ENCODE data around the gene TTC21A.

TTC21A gene

GRCh38 chr3:39137991-39138803 is 30.7 kb downstream of the TTC21A start:
- DNase-seq, result no peak

GRCh38 chr3:39138804-39139415 is 31.4 kb downstream of the TTC21A start:
- DNase-seq, result no peak

DNA sequence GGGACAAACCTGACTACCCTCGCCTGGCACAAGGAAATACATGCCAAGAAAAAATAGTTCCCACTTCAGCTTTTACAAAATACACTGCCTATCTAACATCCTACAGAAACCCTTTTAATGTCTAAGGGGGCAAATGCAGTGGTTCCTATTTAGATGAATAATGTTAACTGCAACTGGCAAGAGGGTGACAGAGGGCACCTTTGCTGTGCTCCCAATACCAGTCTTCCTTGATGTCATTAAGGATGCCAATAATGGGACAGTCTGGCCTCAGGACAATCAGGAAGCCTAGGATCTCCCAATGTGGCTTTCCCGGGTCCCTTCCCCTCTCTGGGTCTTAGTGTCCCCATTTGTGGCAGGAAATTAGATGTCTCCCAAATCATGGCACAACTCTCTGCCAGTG is 32.0 kb downstream of the TTC21A start:
- DNase-seq, result no peak

DNA sequence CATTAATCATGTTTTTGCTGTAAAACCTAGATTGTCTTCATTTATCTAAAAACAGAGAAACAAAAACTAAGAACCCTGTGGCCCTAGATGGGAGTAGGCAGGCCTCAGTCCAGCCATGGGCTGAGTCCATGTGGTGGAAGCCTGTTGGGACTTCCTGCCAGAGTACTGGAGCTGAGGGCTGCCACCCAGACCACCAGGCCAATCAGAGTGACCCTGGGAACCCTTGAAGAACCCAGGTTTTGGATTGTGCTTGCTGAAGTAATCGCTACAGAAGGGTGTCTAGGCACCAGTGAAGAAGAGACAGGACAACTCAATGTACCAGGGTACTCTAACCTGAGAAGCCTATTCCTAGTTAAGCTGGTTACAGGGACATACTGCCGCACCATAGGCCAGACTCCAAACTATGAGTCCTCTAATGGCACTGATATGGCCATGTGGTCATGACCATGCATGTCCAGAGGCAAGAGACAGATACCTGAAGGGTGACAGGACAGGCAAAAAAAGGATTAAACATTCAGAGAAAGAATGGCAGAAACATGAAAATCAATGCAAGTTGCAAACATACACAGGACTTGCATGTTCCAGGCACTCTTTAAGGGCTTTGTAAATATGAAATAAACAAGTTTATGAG is 33.0 kb downstream of the TTC21A start:
- DNase-seq, result no peak

GRCh38 chr3:39141171-39141995 is 33.9 kb downstream of the TTC21A start:
- no peak for DNase-seq

DNA sequence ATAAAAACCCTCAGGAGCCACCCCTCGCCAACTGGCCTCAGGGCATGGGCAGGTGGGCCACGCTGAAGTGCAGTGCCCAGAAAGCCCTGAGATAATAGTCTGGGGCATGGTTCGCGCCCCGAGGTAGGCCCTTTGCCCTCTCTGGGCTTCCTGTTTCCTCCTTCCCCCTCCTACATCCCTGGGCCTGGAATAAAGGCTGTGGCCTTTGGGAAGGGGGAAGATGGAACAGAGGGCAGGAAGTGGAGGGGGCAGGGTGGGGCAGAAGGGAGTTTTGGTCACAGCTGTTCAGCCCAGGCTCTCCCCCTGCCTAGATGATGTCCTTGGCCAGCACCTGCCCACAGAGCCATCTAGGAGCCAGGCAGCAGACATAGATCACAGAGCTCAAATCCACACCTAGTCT is 34.6 kb downstream of the TTC21A start:
- no peak for DNase-seq

- DNase-seq, result no peak
Observed at GRCh38 chr3:39143051-39143885, 35.8 kb downstream of the TTC21A start.

GRCh38 chr3:39144095-39144747 is 36.7 kb downstream of the TTC21A start:
- peak; percentile 41 for DNase-seq

- DNase-seq, result no peak
Observed at GRCh38 chr3:39144748-39145380, 37.4 kb downstream of the TTC21A start.

DNA sequence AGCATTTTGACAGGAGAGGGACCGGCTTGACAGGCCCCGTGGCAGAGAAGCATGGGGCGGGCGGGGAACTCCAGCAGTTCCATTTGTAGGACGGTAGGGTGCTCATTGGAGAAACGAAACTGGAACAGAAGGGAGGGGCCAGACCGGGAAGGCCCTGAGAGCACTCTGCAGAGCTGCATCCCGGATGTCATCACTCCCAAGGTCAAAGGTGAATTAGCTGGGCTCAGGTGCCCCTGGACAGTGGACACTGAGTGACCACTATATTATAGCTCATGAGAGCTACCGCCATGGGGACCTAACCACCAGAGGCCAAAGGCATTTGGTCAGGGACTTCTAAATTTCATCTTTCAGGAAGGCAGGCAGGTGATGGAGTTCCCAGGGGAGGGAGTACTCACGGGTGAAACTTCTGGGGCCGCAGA is 38.6 kb downstream of the TTC21A start:
- DNase-seq, result no peak

GRCh38 chr3:39146611-39147591 is 39.4 kb downstream of the TTC21A start:
- no peak for DNase-seq

GRCh38 chr3:39147711-39148434 is 40.4 kb downstream of the TTC21A start:
- DNase-seq, result no peak

GRCh38 chr3:39148435-39149058 is 41.1 kb downstream of the TTC21A start:
- DNase-seq, result no peak

DNA sequence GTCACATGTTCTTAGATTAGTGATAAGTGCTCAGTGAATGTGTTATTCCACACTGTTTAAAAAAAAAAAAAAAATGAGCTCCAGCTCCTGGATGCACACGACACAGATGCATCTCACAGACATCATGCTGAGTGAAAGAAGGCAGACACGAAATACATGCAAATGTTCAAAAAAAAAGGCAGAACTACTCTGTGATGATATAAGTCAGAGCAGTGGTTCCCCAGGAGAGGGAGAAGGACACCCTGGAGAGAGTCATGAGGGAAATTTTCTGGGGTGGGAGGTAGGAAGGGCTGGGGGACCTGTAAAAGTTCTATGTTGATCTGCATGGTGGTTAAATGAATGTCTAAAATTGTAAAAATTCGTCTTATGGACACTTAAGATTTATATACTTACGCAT is 41.6 kb downstream of the TTC21A start:
- DNase-seq, result no peak

GRCh38 chr3:39149498-39150147 is 42.1 kb downstream of the TTC21A start:
- DNase-seq, result no peak

DNA sequence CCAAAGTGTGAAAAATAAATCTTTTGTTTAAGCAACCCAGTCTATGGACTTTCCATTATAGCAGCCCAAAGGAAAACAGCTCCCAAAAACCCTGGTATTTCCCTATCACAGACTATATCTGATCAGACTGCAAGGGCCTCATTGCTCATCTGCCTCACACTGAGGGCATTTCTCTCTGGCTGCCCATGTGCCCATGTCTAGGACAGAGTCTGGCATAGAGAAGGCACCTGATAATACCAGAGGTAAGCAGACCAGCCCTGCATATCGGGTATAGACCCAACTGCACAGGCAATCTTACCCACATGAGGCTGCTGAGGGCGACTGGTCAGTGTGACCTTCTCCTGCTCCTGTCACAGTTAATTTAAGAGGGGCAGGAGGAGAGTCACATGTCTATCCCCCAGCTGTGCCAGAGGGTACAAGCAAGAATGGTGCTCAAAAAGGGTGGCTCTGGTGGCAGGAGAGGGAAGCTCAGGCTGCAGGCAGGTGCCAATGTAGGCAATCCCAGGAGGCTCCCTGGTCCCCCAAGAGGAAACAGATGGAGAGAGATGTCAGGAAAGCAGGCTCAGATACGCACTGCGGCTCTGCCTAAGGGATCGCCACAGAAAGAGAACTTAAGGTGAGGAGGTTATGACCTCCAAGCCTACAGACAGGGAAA is 42.8 kb downstream of the TTC21A start:
- DNase-seq, result no peak

GRCh38 chr3:39150803-39151631 is 43.5 kb downstream of the TTC21A start:
- DNase-seq, result no peak
